OCI-LY7 (cell line): ENCODE results near the gene NEURL2. TPM values are rescaled to one million over a fixed set of nuclear protein-coding genes. Genes with fewer than 3 reads are reported as not detected.

Experiments
- BruUV-seq: library from RNA; stranded (reverse); fragments of 400-500 nt; replicated peaks from 2 replicates; lab custom pipeline; 2021; lab: Mats Ljungman, UMichigan
- CTCF ChIA-PET: fragments of 300-600 bp; sonication (Branson Sonifier 250); formaldehyde crosslinking; loops from one replicate; lab custom pipeline; 2022; ENCODE audit warnings: antibody characterized with exemption; ENCODE audit not compliant: unreplicated experiment; lab: Charles Lee
- POLR2A ChIA-PET: fragments of 300-600 bp; sonication (Branson Sonifier 250); formaldehyde crosslinking; loops from one replicate; lab custom pipeline; 2022; ENCODE audit warnings: antibody characterized with exemption; lab: Charles Lee
- DNase-seq: peaks from one replicate; pipeline ENCODE4 v3.0.0-alpha.2; 2015; ENCODE audit warnings: low spot score
- H2AFZ ChIP-seq: fragments of 200-600 bp; sonication (generic), shearing (Covaris generic); 2 replicates; pipeline ENCODE4 v1.6.1; 2014; ENCODE audit warnings: mild to moderate bottlenecking, antibody characterized with exemption, low read length, moderate library complexity
- H3K27ac ChIP-seq: fragments of 200-600 bp; sonication (generic); 2 replicates; pipeline ENCODE4 v1.5.1; 2014; ENCODE audit warnings: mixed run types, low read depth, mild to moderate bottlenecking, moderate library complexity, low read length, inconsistent platforms; ENCODE audit not compliant: poor library complexity, severe bottlenecking
- H3K36me3 ChIP-seq: fragments of 200-600 bp; sonication (generic); 2 replicates; pipeline ENCODE4 v1.6.1; 2014; ENCODE audit warnings: mild to moderate bottlenecking, antibody characterized with exemption, low read length, moderate library complexity, mixed read lengths; ENCODE audit not compliant: insufficient read depth
- H3K4me1 ChIP-seq: fragments of 200-600 bp; sonication (generic); 2 replicates; pipeline ENCODE4 v1.5.1; 2014; ENCODE audit warnings: mild to moderate bottlenecking, low read length; ENCODE audit not compliant: insufficient read depth, poor library complexity, severe bottlenecking
- H3K4me2 ChIP-seq: fragments of 200-600 bp; sonication (generic); 2 replicates; pipeline ENCODE4 v1.6.1; 2014; ENCODE audit warnings: mild to moderate bottlenecking, low read length
- H3K4me3 ChIP-seq: fragments of 200-600 bp; sonication (generic); 2 replicates; pipeline ENCODE4 v1.5.1; 2014; ENCODE audit warnings: mild to moderate bottlenecking, low read depth, low read length; ENCODE audit not compliant: poor library complexity, severe bottlenecking
- H3K79me2 ChIP-seq: fragments of 200-600 bp; sonication (generic); 2 replicates; pipeline ENCODE4 v1.6.1; 2016; ENCODE audit warnings: low read depth, mild to moderate bottlenecking, low read length, moderate library complexity, mixed read lengths; ENCODE audit not compliant: insufficient read depth
- H3K9me2 ChIP-seq: fragments of 200-600 bp; sonication (generic); 2 replicates; pipeline ENCODE4 v1.6.1; 2016; ENCODE audit warnings: mild to moderate bottlenecking, low read length, mixed read lengths; ENCODE audit not compliant: insufficient read depth
- H3K9me3 ChIP-seq: fragments of 200-600 bp; sonication (generic); 2 replicates; pipeline ENCODE4 v1.6.1; 2014; ENCODE audit warnings: mild to moderate bottlenecking, mixed run types, low read length, mixed read lengths
- H4K20me1 ChIP-seq: fragments of 200-600 bp; sonication (generic); 2 replicates; pipeline ENCODE4 v1.6.1; 2014; ENCODE audit warnings: mild to moderate bottlenecking, antibody characterized with exemption, low read length, moderate library complexity, mixed read lengths; ENCODE audit not compliant: insufficient read depth
- EZH2phosphoT487 ChIP-seq: fragments of 200-600 bp; sonication (generic); IDR thresholded peaks from 2 replicates; pipeline ENCODE4 v1.6.1; 2018; ENCODE audit warnings: low read depth, borderline replicate concordance, mild to moderate bottlenecking, mixed run types, antibody characterized with exemption, low read length, moderate library complexity, mixed read lengths
- intact Hi-C: fragments of 100-400 bp; cut with micrococcal nuclease; formaldehyde crosslinking; loops from one replicate; pipeline ENCODE4 v1.10.0; 2022; ENCODE audit not compliant: unreplicated experiment
- total RNA-seq, 2 experiments: library from RNA; depleted of rRNA in 1 of 2; stranded (reverse); fragments of >200 nt in 1 of 2; shearing (Covaris generic) in 1 of 2; gene quantifications; 2 replicates each; pipeline ENCODE4 v1.2.3, GENCODE V29; 2014 to 2022
- TF ChIP-seq, protein P1 (sequence below): fragments of 200-600 bp; sonication (generic); conservative IDR thresholded peaks from 2 replicates; pipeline ENCODE4 v1.5.1; 2014; ENCODE audit warnings: mild to moderate bottlenecking, antibody characterized with exemption, low read length, moderate library complexity, mixed read lengths

NEURL2 gene
- total RNA-seq, 2 experiments from 2014 or later = 9.9 to 10.7 TPM

DNA sequence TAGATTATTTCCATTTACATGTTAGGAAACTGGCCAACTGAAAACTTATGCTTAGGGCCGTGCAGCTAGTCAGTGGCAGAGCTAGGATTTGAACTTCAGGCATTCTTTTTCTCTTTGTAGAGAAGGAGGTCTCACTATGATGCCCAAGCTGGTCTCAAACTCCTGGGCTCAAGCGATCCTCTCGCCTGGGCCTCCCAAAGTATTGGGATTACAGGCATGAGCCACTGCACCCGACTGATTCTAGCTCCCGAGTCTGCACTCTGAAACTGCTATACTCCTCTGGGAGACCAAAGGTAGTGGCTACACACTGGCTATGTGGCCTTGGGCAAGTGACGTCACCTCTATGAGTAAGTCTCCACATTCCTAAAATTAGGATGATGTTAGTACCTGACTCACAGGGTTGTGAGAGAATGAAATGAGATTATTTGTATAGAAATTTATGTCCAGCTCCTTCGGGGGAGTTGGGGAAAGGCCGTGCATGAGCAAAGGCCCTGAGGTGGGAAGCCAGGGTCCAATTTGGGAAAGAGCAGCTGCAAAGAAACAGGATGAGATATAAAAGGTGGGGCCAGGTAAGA, 14.6 kb upstream of the NEURL2 start:
- Histone ChIP-seq H3K36me3 (no peaks in the 10 kb centered on the region), H4K20me1 (no peaks in the 10 kb centered on the region), H3K79me2 (no peaks in the 10 kb centered on the region), H3K9me3 (no peaks in the 10 kb centered on the region), H3K9me2 (no peaks in the 10 kb centered on the region), H2AFZ (no peak overlapping the region), H3K4me3 (no peak overlapping the region), H3K4me1 (peaks cover 15% of the 10 kb centered on the region), H3K4me2 (no peak overlapping the region), H3K27ac (no peak overlapping the region)
- TF ChIP-seq, protein P1, sequence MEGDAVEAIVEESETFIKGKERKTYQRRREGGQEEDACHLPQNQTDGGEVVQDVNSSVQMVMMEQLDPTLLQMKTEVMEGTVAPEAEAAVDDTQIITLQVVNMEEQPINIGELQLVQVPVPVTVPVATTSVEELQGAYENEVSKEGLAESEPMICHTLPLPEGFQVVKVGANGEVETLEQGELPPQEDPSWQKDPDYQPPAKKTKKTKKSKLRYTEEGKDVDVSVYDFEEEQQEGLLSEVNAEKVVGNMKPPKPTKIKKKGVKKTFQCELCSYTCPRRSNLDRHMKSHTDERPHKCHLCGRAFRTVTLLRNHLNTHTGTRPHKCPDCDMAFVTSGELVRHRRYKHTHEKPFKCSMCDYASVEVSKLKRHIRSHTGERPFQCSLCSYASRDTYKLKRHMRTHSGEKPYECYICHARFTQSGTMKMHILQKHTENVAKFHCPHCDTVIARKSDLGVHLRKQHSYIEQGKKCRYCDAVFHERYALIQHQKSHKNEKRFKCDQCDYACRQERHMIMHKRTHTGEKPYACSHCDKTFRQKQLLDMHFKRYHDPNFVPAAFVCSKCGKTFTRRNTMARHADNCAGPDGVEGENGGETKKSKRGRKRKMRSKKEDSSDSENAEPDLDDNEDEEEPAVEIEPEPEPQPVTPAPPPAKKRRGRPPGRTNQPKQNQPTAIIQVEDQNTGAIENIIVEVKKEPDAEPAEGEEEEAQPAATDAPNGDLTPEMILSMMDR = no peak
- no TSS peak for BruUV-seq
- DNase-seq = no peak
- intact Hi-C loops = no loop called here
- ChIA-PET POLR2A (interaction anchor here (0.7 kb wide), 1 partner anchor 48 kb away, joined by 3 read pairs; the partner anchor contains the start of genes ACOT8 and ZSWIM3), CTCF (no interaction called here)

DNA sequence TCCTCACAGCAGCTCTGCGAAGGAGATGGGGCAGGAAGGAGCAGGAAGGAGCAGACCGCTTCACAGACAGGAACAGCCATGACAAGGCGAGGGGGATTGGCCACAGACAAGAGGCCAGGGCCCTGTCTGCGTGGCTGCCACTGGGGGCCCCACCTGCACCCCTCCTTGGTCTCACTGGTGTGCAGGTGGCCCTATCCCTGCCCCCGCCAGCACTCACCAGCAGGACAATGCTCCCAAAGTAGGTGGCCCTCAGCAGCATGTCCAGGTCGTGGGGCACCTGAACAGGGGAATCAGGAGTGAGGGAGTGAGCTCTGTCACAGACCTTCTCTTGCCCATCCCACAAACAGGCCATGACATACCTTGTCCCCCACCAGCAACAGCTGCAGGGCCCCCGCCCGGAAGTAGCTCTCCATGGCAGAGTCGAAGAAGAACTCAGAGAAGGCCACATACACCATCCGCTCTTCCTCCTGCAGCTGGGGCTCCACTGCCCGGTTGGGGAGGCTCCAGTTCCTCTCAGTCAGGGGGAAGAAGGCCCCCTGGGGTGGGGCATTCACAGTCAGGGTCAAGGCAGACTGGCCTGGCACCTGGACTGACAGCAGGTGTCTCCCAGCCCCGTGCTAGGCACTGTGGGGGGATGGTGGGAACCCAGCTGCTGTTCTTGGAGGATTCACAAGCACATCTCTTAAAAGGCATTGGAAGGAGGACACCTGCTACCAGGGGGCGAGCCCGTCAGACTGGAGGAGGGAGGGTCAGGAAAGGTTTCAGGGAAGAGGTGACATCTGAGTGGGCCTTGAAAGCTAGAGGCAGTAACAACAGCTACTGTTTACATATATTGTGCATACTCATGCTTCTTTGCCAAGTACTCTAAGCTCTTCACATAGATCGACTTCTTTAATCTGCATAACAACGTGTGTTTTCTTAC, 13.8 kb upstream of the NEURL2 start:
- POLR2A ChIA-PET = interaction anchor here (0.7 kb wide), 1 partner anchor 48 kb away, joined by 3 read pairs; the partner anchor contains the start of genes ACOT8 and ZSWIM3
- Histone ChIP-seq H4K20me1 (no peaks in the 10 kb centered on the region), H3K4me2 (no peak overlapping the region), H3K36me3 (no peaks in the 10 kb centered on the region), H3K4me1 (peaks cover 7% of the 10 kb centered on the region), H2AFZ (no peak overlapping the region), H3K79me2 (no peaks in the 10 kb centered on the region), H3K27ac (no peak overlapping the region), H3K4me3 (no peak overlapping the region), H3K9me3 (no peaks in the 10 kb centered on the region), H3K9me2 (no peaks in the 10 kb centered on the region)
- intact Hi-C loops = no loop called here
- no peak for TF ChIP-seq EZH2phosphoT487
- TF ChIP-seq, protein P1 = no peak
- CTCF ChIA-PET = no interaction called here
- no TSS peak for BruUV-seq
- DNase-seq = no peak
